ENCODE data around the gene CT45A1. TPM values are rescaled to one million over a fixed set of nuclear protein-coding genes. Genes with fewer than 3 reads are reported as not detected.

The CT45A1 gene
- total and polyA plus RNA-seq, 2 of the 13 experiments (the other 11 are each of a cell fraction or from before 2014, with no cell fraction given) = not detected

GRCh38 chrX:135737366-135738071 is 24.1 kb downstream of the CT45A1 start:
- in situ Hi-C loops (cut with HindIII; ENCODE audit: extremely low pct_ligation_motif_present, low pct_unique_long_range_greater_than_20kb) = no loop called here
- Histone ChIP-seq H3K79me2 (ENCODE audit: insufficient read depth, low read length) (no peaks in the 10 kb centered on the region), H3K9ac (ENCODE audit: insufficient read depth, low read depth, low read length) (no peak overlapping the region), H3K9me3 (ENCODE audit: low read length) (no peaks in the 10 kb centered on the region), H3K27me3 (ENCODE audit: control insufficient read depth in 1 of 2, insufficient read depth in 2 of 2, low read length in 2 of 2) (no peaks in the 10 kb centered on the region), H3K4me1 (ENCODE audit: insufficient read depth, low read length) (no peaks in the 10 kb centered on the region), H4K20me1 (ENCODE audit: insufficient read depth, low read length) (no peaks in the 10 kb centered on the region), H3K4me2 (ENCODE audit: low read depth, low read length) (no peak overlapping the region), H3K4me3 (replicated peaks in 1 of 3; ENCODE audit: insufficient read depth in 1 of 3, low read depth in 2 of 3, low read length in 3 of 3) (no peak overlapping the region), H2AFZ (ENCODE audit: low read length) (no peak overlapping the region), H3K27ac (ENCODE audit: extremely low read length, insufficient read depth, low read length) (no peak overlapping the region), H3K36me3 (replicated peaks in 1 of 2; ENCODE audit: control insufficient read depth in 1 of 2, insufficient read depth in 2 of 2, low read length in 2 of 2) (no peaks in the 10 kb centered on the region)
- intact Hi-C loops (cut with micrococcal nuclease; ENCODE audit: unreplicated experiment) = no loop called here
- DNase-seq (ENCODE audit: low spot score) = no peak
- ChIA-PET POLR2A (no interaction called here), CTCF (ENCODE audit: low intra/inter-chr PET ratio, low total read pairs) (no interaction called here)
- no TSS peak for BruUV-seq (replicated peaks)
- FAIRE-seq = no peak
- 0% methylated on average over 2 of the region's 4 CpGs for WGBS (ENCODE audit: low lambda C conversion rate)
- TF ChIP-seq ZNF678 (CRISPR knock-in tag; IDR thresholded peaks at IDR 0.05) (no peak), ZBTB3 (CRISPR knock-in tag; IDR thresholded peaks at IDR 0.05; ENCODE audit: borderline replicate concordance, low read depth) (no peak), NFYC (CRISPR knock-in tag; IDR thresholded peaks at IDR 0.05) (no peak), TRIM22 (IDR thresholded peaks at IDR 0.05) (no peak), RBM39 (IDR thresholded peaks at IDR 0.05; ENCODE audit: low read depth, low read length, poor library complexity, severe bottlenecking) (no peak), HHEX (CRISPR knock-in tag; IDR thresholded peaks at IDR 0.05) (no peak), ETV5 (CRISPR knock-in tag; IDR thresholded peaks at IDR 0.05; ENCODE audit: borderline replicate concordance) (no peak), TEAD2 (CRISPR knock-in tag; IDR thresholded peaks at IDR 0.05) (no peak)
- no peak for ATAC-seq
